RWPE1 (cell line): Measurements from ENCODE around the gene TAB3.
A peak's percentile ranks its signal among the peaks of the same experiment; 100 is the strongest.

Experiments
- CTCF ChIA-PET: fragments of 350-600 bp; sonication (Branson Sonifier 250); formaldehyde crosslinking; extraction: SDS; loops from one replicate; lab custom pipeline; 2021; lab: Yijun Ruan, JAX
- POLR2A ChIA-PET: fragments of 400-600 bp; formaldehyde crosslinking; extraction: SDS; loops from one replicate; lab custom pipeline; 2020; ENCODE audit warnings: antibody characterized with exemption; ENCODE audit not compliant: low non-redundant PET; lab: Yijun Ruan, JAX
- DNase-seq: peaks from one replicate; pipeline ENCODE4 v3.0.0; 2012; ENCODE audit warnings: low spot score
- H3K27ac ChIP-seq: fragments of 450-650 bp; 2 replicates; pipeline ENCODE4 v1.5.1; 2017
- TF ChIP-seq, protein P1 (sequence below): fragments of 450-650 bp; conservative IDR thresholded peaks from 2 replicates; pipeline ENCODE4 v1.5.1; 2017; ENCODE audit warnings: low read depth, mild to moderate bottlenecking

TAB3 gene

DNA sequence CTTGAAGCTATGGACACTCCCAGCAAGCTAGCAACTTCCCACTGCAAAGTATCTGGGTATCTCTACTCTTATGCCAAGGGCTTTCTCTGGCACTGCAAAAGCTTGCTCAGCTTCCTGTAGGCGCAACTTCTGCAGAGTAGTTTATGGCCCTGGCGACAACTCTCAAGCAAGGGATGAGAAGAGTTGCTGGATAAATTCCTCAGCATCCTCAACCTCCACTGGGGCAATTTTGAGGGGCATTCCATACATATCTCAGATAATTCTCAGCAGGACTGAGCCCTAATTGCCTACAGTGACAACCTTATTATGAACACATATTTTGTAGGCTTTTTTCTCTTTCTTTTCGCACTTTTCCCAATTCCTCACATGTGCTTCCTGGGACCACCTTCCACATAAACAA is 31.2 kb upstream of the TAB3 start:
- DNase-seq = no peak
- TF ChIP-seq, protein P1, sequence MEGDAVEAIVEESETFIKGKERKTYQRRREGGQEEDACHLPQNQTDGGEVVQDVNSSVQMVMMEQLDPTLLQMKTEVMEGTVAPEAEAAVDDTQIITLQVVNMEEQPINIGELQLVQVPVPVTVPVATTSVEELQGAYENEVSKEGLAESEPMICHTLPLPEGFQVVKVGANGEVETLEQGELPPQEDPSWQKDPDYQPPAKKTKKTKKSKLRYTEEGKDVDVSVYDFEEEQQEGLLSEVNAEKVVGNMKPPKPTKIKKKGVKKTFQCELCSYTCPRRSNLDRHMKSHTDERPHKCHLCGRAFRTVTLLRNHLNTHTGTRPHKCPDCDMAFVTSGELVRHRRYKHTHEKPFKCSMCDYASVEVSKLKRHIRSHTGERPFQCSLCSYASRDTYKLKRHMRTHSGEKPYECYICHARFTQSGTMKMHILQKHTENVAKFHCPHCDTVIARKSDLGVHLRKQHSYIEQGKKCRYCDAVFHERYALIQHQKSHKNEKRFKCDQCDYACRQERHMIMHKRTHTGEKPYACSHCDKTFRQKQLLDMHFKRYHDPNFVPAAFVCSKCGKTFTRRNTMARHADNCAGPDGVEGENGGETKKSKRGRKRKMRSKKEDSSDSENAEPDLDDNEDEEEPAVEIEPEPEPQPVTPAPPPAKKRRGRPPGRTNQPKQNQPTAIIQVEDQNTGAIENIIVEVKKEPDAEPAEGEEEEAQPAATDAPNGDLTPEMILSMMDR = no peak
- CTCF ChIA-PET = no interaction called here
- H3K27ac ChIP-seq = no peak overlapping the region
- POLR2A ChIA-PET = no interaction called here

- DNase-seq = no peak
- POLR2A ChIA-PET = no interaction called here
- CTCF ChIA-PET = no interaction called here
- no peak overlapping the region for H3K27ac ChIP-seq
- TF ChIP-seq, protein P1 = no peak
Measured at GRCh38 chrX:30918480-30918879, 29.4 kb upstream of the TAB3 start.

GRCh38 chrX:30913492-30913891 is 24.4 kb upstream of the TAB3 start:
- DNase-seq = no peak
- H3K27ac ChIP-seq = no peak overlapping the region
- ChIA-PET CTCF (no interaction called here), POLR2A (no interaction called here)
- TF ChIP-seq, protein P1 = no peak

GRCh38 chrX:30910124-30910860 is 21.2 kb upstream of the TAB3 start:
- TF ChIP-seq, protein P1 = no peak
- no peak overlapping the region for H3K27ac ChIP-seq
- no peak for DNase-seq
- POLR2A ChIA-PET = no interaction called here
- CTCF ChIA-PET = no interaction called here

- H3K27ac ChIP-seq = no peak overlapping the region
- ChIA-PET CTCF (no interaction called here), POLR2A (no interaction called here)
- peak; percentile 30 for DNase-seq
- TF ChIP-seq, protein P1 = no peak
Measured at GRCh38 chrX:30906726-30907125, 17.7 kb upstream of the TAB3 start.

- ChIA-PET POLR2A (no interaction called here), CTCF (no interaction called here)
- no peak for DNase-seq
- no peak overlapping the region for H3K27ac ChIP-seq
- TF ChIP-seq, protein P1 = no peak
Measured at GRCh38 chrX:30905321-30905720, 16.3 kb upstream of the TAB3 start.
